ENCODE measurements around the gene THRA. TPM values are rescaled to one million over a fixed set of nuclear protein-coding genes. Genes with fewer than 3 reads are reported as not detected.

Gene THRA
- polyA plus RNA-seq, 1 of the 3 experiments (the other 2 are of a cell fraction), result 23.1 TPM

GRCh38 chr17:40020146-40020545, 42.6 kb upstream of the THRA start (continued):
- TF ChIP-seq GABPA (IDR thresholded peaks at IDR 0.05; ENCODE audit: low read depth) (no peak), CTCF (IDR thresholded peaks at IDR 0.05) (no peak), SIN3A (IDR thresholded peaks at IDR 0.05; ENCODE audit: borderline replicate concordance, low read depth, low read length) (no peak), JUND (IDR thresholded peaks at IDR 0.05) (no peak)

GRCh38 chr17:40021451-40021971, 41.3 kb upstream of the THRA start:
- Histone ChIP-seq H3K36me3 (replicated peaks in 1 of 2; ENCODE audit: control insufficient read depth in 1 of 2, insufficient read depth in 2 of 2, low read length in 1 of 2) (peaks cover 18 to 25% of the 10 kb centered on the region in 2 experiments), H2AFZ (ENCODE audit: low read depth) (no peak overlapping the region), H3K9me2 (no peaks in the 10 kb centered on the region), H3K4me1 (ENCODE audit: control insufficient read depth in 1 of 2, insufficient read depth in 2 of 2, low read depth in 1 of 2, low read length in 1 of 2) (peaks cover 0 to 9% of the 10 kb centered on the region in 2 experiments; a peak in 2 of 4 replicates), H3K4me2 (peak overlapping the region; percentile 37; the same call in 1 of the 2 replicates), H3K9me3 (no peaks in the 10 kb centered on the region), H4K20me1 (ENCODE audit: insufficient read depth) (no peaks in the 10 kb centered on the region), H3K4me3 (ENCODE audit: low read depth in 2 of 2, low read length in 1 of 2) (no peak overlapping the region), H3K9ac (no peak overlapping the region), H3K27ac (ENCODE audit: low read depth in 2 of 2, low read length in 1 of 2) (peak overlapping the region in 1 of 2 experiments; percentile 54; a peak in 2 of 4 replicates), H3K27me3 (ENCODE audit: insufficient read depth) (no peaks in the 10 kb centered on the region), H3K79me2 (ENCODE audit: insufficient read depth) (no peaks in the 10 kb centered on the region), H3F3A (replicated peaks; ENCODE audit: insufficient read depth) (peaks cover 3% of the 10 kb centered on the region)
- 95% methylated on average over 7 of the region's 9 CpGs for WGBS (ENCODE audit: low lambda C conversion rate)
- ChIA-PET POLR2A (interaction anchor here (0.7 kb wide), 1 partner anchor 119 kb away, joined by 3 read pairs; the partner anchor contains the start of gene CASC3), CTCF (interaction anchor here (1.0 to 7.6 kb wide), 5 partner anchors 11 to 91 kb away, joined by 3 to 96 read pairs (median 11); partner anchors contain the start of gene MED24)
- TF ChIP-seq GABPA (IDR thresholded peaks at IDR 0.05; ENCODE audit: low read depth) (no peak), ELF1 (IDR thresholded peaks at IDR 0.05) (no peak), GATA2 (CRISPR knock-in tag; IDR thresholded peaks at IDR 0.05) (no peak), RFX5 (IDR thresholded peaks at IDR 0.05; ENCODE audit: low read length) (no peak), CHD2 (IDR thresholded peaks at IDR 0.05; ENCODE audit: low read length, partially characterized antibody) (no peak), FOSL2 (IDR thresholded peaks at IDR 0.05; ENCODE audit: borderline replicate concordance, low read depth) (no peak), EZH2phosphoT487 (IDR thresholded peaks at IDR 0.05; ENCODE audit: borderline replicate concordance, low read depth) (no peak), TCF12 (IDR thresholded peaks at IDR 0.05) (no peak), MXI1 (IDR thresholded peaks at IDR 0.05; ENCODE audit: low read depth, low read length) (no peak), TEAD4 (IDR thresholded peaks at IDR 0.05; ENCODE audit: borderline replicate concordance, insufficient read depth) (no peak), RXRA (IDR thresholded peaks at IDR 0.05; ENCODE audit: borderline replicate concordance, low read depth) (no peak), JUND (IDR thresholded peaks at IDR 0.05) (no peak), RCOR1 (IDR thresholded peaks at IDR 0.05; ENCODE audit: low read length) (no peak), NFIC (IDR thresholded peaks at IDR 0.05; ENCODE audit: borderline replicate concordance) (no peak), SMC3 (IDR thresholded peaks at IDR 0.05; ENCODE audit: low read depth, low read length) (no peak)
- DNase-seq, result no peak

Data from SK-N-SH (cell line).